Suppressor macrophage treated with lipopolysaccharide for 4 hours (primary cell): ENCODE measurements around the gene PROSER2.

Source experiments
- DNase-seq: peaks from one replicate; pipeline ENCODE4 v3.0.0-alpha.2; 2020

PROSER2 gene, protein sequence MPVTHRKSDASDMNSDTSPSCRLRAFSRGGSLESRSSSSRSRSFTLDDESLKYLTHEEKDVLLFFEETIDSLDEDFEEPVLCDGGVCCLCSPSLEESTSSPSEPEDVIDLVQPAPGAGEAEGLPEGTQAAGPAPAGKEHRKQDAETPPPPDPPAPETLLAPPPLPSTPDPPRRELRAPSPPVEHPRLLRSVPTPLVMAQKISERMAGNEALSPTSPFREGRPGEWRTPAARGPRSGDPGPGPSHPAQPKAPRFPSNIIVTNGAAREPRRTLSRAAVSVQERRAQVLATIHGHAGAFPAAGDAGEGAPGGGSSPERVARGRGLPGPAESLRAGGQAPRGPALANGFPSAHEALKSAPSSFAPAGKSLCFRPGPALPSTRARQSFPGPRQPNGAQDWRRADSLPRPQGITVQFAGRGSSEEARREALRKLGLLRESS

DNA sequence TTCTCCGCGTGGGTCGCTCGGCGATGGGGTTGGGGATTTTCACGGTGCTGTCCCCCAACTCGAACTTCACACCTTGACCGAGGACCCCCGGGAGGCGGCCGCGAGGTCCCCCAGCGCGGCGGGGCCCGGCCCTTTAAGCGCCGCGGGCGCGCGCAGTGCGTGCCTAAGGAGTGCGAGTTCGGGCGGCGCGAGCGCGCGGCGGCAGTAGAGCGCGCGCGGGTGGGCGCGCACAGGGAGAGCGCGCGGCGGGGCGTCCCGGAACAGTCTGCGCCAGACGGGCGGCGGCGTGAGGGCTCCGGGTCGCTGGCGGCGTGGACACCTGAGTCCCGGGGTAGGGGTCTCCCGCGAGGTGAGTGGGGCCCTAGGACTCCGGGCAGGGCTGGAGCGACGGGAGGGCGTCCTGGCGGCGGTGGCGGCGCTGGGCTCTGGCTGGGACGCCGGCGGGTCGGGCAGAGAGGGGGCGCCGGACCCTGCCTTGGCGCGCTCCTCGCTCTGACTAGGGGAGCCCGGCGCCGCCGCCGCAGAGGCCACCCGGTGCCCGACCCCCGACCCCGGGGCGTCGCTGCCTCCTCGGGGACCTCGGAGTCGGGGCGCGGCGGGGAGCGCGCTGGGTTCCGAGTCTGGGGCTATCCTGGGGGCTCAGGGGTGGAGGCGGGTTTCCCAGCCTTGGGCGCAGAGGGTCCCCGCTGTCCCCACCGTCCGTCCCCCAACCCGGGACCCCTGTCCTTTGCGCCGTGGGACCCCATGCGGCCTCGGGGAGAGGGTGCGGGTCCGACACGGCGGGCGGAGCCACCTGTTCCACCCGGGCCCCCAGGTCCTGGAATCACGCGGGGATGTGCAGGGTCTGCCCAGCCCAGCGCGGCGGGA, at the start of gene PROSER2:
TSS of gene PROSER2 (plus strand) at position 235 of the 867 bp plus-strand sequence. CDS start 28,722 bp downstream, outside the sequence.
- DNase-seq: peak; percentile 69

DNA sequence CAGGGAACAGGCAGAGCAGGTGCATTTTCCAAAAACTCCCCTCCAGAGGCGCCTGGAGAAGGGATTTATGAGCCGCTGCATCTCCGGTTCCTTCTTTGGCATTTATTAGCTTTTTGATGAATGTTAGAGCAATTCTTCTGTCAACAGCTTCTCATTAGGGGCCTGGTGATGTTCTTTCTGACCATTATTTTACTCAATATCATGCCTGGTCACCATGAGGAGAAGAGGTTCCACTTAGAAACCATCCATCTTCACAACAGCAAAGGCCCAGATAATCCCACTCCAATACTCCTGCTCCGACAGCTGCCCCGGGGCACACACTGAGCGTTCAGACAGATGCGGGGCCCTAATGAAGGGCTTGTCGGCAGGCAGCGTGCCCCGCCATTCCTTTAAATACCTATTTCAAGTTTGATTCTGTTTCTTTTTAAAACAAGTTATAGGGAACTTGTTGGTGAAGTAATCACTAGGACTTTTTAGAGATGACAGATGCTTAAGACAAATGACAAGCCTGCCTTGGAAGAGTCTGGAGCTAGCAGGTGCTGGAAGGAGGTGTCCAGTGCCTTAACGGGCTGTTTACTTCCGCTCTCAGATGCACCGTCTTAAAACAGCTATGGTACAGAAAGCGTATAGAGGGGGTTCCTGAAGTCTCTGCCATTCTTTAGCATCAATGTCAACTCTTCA, 49.3 kb upstream of the PROSER2 start:
- DNase-seq: no peak

DNA sequence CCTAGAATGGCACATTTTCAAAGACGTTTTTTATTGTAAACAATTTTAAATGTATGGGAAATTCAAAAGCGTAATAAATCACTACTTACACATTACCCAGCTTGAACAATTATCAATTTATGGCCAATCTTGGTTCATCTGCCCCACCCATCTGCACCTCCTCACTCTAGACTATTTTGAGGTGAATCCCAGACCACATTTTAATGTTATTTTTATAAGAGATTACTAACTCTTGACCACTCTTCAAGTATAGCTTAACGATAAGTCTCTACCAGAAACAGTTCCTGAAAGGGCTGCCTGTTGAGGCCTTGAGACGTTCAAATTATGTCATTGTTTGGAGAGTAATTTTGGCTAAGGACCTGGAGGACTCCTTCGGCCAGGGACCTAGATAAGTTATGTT, 47.7 kb upstream of the PROSER2 start:
- DNase-seq: no peak

DNA sequence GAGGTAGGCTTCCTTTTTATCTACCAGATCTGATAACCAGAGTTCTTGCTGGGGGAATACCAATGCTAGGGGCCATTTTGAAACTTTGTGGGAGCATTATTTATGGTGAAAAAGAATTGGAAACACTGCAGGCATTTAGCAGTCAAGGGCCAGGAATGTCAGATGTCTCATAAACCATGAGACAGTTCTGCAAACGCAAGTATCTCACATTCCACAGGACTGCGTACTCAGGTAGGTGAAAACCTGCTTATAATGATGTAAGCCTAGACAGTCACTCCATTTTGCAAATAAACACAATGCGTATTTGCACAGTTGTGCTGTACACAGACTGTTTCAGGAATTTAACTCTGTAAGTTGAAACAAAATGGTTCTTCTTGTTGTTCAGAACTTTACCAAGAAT, 47.1 kb upstream of the PROSER2 start:
- DNase-seq: no peak

DNA sequence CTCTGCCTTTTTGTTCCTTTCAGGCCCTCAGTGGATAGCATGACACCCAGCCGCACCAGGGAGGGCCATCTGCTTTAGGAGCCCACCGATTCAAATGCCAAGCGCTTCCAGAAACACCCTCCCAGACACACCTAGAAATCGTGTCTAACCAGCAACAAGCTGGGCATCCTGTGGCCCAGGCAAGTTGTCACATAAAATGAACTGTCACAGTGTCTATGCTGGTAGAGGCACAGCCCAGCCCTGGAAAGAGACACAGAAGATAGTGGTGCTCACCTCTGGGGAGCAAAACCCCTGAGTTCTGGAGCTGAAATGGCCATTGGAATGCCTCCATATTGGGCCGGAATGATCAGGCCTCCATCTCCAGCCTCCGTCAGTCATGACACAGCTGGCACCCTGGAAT, 42.0 kb upstream of the PROSER2 start:
- DNase-seq: no peak

DNA sequence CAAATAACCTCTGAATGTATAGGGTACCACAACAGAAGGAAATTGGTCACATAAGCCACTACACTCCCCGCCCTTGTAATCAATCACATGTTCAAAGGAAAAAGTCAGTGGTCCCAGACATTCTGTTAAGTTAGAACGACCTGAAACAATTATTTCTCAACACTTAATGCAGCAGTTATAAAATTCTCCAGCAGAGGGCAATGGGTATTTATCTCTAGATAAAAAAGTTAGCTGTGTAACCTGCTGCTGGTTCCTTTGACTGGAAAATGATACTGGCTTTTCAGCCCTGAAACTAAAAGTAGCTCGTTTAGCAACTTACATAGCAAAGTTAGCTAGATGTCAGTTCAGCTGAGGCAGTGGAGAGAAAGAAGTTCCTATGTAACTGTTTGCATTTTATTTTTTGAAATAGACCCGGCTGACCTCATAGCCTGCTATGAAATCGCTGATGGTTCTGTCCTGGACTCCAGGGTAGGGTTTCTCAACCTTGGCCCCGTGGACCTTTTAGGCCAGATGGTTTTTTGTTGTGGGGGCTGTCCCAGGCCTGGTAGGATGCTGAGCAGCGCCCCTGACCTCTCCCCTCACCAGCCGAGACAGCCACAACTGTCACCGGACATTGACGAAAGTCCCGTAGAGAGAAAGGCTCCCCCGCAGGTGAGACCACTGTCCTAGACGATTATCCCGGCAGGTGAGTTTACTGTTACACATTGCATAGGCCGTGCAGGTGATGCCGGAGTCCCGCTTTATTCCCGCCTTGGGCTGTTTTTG, 40.2 kb upstream of the PROSER2 start:
- peak; percentile 81 for DNase-seq

DNA sequence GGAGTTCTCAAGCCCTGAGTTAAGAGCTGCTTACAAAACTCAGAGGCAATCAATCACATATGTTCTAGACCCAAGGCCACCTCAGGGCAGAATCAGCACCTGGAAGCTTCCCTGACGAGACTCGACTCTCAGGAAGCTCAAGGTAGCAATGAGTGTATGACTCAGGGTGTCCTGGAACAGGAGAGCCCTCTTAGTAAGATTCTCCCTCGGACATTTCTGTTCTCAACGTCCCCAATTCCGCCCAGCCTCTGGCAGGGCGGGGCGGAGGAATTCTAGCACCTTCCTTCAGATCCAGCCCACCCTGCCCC, 39.6 kb upstream of the PROSER2 start:
- DNase-seq: no peak

DNA sequence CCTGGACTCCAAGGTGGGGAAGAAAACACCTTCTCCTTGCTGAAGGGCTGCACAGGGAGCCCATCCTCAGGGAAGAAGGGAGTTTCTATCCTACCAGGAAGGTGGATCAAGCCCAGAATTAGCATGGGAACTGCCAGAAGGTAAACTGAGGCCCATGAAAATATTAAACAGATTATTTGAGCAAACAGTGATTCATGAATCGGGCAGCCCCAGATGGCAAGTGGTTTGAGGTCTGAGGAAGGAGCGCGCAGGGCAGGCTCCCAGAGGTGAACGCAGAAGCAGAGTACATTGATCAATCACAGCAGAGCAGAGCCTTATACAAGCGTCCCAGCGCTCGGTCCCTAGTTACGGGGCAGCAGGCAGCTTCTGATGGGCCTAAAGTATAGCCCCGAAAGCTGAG, 35.8 kb upstream of the PROSER2 start:
- no peak for DNase-seq

DNA sequence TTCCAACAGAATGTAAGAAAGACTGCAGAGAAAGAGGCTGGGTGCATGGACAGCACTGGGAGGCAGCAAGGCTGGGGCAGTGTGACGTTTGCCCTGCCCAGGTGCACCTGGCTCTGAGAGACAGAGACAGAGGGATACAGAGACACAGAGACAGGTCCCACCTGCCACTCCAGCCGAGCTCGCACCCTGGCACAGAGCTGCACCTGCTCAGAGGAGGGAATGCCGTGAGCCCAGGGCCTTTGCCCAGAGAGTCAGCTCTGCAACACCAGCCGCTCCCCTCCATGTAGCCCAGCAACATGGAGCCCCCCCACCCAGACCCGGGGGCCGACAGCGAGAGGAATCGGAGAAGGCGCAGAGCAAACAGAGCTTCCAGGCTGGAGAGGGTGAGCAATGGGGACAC, 35.3 kb upstream of the PROSER2 start:
- DNase-seq: no peak

DNA sequence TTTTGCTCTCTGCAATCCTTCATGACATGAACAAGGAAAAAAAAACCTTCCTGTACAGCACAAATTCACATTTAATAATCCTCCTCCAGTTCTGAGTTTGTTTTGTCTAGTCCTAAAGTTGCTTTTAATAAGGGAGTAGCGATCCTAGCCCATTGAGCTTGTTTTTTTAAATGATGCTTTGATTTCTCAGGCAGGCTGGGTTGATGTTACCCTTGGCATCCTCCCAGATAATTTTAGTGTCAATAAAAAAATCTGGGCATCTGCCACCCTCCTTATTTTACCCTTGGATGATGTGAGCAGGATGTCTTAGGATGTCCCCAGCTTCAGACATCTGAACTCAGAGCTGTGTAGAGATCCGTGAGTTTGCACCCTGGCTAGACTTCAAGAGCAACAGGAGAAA, 33.9 kb upstream of the PROSER2 start:
- no peak for DNase-seq

DNA sequence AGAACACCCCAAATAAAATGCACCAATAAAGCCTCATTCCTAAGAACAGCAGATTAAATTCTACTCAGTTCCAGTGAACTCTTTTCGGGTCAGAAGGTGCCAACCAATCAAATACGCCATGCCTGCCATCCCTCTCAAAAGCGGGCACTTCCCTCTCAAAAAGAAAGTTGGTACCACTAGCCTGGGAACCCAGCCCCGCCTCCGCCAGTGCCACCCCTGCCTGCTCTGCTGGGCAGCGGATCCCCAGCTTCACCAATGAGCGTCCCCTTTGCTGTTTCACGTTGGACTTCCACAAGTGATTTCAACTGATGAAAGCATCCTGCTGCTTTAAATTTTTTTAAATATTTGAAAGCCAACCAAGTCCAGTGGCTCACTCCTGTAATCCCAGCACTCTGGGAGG, 33.2 kb upstream of the PROSER2 start:
- no peak for DNase-seq

DNA sequence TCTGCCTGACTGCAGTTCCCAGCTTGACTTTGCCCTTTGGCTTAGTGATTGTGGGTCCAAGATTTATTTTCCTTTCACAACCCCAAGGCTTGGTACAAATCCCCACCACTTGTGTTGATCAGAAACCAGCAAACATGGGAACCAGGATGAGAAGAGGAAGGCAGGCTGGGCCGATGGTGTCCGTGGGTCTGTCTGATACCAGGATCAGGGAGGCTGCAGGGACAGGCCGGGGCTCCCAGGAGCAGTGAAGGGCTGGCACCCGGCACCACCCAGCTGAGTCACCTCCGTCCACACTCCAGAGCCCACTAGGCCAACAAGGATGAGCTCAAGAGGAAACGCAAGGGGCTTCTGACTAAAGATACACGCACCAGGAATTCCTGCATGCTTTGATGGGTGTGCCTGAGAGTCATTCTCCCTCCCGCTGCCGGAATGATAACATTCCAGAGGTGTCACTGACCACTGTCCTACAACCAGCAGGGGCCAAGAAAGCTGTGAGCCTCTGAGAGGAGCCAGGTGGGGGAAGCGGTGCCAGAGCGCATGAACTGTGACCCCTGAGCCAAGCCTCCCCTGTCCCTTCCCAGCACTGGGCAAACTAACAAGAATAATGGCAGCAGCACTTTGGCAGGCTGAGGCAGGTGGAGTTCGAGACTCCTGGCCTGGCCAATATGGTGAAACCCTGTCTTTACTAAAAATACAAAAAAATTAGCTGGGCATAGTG, 29.2 kb upstream of the PROSER2 start:
- DNase-seq: no peak

DNA sequence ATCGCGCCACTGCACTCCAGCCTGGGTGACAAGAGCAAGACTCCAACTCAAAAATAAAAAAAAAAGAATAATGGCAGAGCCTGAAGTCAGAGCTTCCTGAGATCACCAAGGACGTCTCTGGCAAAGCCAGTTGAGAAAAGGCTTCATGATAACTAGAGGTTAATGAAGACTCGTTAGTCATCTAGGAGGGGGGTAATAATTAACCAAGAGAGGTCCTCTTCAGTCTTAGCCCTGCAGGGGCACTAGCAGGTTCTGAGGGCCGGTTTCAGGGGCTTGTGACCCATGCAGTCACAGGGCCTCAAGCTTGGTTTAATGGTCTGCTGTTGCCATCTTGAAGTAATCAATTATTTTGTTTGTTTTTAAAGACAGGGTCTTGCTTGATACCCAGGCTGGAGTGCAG, 28.6 kb upstream of the PROSER2 start:
- no peak for DNase-seq

DNA sequence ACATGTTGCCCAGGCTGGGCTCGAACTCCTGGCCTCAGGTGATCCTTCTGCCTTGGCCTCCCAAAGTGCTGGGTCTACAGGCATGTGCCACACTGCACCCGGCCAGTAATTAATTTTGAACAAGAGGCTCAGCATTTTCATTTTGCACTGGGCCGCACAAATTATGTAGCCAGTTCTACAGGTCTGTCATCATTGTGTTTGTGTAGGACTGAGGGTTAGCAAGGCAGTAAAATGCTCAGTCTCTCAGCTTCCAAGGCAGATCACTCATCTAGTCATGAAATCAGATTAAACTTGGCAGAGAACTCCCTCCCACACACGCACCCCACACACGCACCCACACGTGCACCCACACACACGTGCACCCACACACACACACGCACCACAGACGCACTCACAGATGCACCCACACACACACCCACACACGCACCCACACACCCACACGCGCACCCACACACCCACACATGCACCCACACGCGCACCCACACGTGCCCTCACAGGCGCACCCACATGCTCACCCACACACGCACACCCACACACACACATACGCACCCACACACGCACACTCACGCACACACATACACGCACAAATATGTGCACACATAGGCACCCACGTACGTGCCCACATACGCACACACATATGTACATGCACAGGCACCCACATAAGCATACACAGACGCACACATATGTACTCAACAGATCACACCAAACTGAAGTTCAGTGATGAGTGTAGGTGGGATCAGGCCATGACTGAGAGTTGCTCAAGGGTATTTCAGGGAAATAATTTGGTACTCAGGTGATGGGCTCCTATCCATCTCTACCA, 27.8 kb upstream of the PROSER2 start:
- no peak for DNase-seq

DNA sequence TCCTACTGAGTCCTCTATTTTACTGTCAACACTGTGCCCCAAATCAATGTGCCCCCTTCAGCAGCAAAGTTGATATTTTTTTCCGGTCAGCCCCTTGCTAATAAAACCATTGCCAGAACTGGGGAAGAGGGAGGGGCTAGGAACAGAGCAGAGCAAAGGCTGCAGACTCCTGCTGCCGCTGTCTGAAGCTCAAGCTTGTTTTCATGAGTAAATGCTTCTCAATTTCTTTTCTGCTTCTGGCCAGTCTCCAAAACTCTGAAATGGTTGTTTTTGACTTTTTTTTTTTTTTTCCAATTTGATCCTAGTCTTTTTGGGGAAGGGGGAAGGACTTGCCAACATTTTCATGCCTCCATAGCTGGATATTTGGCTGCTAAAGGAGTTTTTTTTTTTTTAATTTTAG, 26.7 kb upstream of the PROSER2 start:
- DNase-seq: no peak

DNA sequence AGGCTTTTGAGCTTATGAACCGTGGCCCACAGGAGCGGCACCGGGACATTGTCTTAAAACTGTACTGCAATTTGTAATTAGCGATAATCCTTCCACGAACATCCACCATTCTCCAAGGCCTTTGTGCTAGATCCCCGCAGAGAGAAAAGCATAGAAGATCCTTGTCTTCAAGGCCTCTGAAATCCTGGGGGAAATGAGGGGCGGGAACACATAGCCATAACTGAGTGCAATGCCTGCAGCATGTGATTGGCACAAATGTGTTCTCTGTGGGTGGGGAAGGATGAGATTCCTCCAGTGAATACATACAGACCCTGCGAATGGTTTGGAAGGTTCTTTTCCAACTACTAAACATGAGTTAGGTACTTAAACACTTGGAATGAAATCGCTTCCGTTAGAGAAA, 25.9 kb upstream of the PROSER2 start:
- DNase-seq: no peak

DNA sequence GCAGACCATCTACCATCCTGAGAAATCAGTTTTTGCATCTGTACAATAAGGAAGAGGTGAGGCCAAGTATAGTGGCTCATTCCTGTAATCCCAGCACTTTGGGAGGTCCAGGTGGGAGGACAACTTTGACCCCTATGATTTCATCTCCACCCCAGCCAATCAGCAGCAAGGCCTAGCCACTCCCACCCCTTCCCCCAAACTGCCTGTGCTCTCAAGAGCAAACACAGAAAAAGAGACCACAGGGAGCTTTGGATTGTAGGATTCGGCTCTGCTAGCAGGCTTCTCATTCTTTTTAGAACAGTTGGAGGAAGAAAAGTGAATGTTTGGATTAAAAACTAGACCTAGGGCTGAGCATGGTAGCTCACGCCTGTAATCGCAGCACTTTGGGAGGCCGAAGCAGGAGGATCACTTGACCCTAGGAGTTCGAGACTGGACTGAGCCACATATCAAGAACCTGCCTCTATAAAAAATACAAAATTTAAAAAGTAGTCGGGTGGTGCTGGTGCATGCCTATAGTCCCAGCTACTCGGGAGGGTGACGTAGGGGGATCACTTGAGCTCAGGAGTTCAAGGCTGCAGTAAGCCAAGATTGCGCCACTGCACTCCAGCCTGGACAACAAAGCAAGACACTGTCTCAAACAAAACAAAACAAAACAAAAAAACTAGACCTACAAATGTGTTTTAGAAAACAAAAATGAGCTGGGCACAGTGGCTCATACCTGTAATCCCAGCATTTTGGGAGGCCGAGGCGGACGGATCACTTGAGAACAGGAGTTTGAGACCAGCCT, 25.1 kb upstream of the PROSER2 start:
- DNase-seq: no peak

DNA sequence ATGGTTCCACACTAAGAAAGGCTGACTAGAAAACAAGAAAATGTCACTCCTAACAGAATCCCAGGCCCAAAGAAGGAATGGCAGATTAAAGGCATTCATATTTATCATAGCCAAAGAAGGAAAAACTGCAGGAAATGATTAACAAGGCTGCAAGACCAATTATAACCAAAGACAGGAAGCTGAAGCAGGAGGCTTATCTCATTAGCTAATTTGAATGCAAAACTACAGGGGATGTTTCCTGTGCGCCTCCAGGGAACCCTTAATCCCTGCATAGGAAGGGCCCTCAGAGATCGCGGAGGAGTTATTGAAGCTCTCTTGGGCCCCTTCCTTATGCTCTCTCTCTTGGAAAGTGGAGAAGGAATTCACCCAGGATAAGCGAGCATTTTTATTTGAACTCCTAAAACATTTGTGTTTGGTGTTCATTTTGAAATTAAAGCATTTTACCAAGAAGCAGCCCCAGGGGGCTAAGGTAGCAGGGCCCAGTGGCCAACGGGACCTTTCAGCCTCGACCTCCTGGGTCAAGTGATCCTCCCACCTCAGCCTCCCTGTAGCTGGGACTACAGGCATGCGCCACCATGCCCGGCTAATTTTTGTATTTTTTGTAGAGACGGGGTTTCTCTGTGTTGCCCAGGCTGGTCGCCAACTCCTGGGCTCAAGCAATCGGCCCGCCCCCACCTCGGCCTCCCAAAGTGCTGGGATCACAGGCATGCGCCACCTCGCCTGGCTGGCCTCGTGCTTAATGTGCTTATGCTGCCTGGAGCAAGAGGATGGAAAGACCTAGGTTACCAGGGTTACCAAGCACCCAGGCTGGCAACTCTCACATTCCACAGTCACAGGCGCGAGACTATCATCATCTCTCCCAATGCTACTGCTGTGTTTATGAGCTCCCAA, 24.1 kb upstream of the PROSER2 start:
- no peak for DNase-seq

DNA sequence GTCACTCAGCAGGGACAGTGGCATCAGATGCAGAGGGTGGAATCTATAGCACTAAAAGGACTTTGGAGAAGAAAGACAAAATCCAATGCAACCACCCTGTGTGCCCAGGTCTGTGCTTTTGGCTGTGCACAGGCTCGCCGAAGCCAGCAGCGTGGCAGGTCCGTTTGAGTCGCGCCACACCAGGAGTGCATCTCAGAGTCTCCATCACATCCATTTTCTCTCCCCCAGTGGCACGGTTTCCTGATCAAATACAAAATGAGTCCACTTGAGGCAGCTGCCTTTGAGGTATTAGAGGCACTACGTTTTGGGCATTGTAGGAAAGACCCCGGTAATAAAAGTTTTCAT, 23.4 kb upstream of the PROSER2 start:
- no peak for DNase-seq

DNA sequence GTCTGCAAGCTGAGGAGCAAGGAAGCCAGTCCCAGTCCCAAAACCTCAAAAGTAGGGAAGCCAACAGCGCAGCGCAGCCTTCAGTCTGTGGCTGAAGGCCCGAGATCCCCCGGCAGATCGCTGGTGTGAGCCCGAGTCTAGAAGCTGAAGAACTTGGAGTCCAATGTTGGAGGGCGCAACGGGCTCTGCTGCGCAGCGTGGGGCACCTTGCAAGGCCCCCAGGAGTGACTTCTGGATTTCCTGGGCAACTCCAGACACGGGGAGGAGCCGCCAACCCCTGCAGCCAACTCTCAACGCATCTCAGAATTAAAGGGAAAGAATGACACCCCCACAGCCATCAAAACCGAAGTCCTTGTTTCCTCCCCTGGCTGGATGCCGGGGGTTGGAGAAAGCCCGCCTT, 18.8 kb upstream of the PROSER2 start:
- no peak for DNase-seq
